HEK293T (cell line): ENCODE results near the gene LRRC57.

ENCODE experiments used
- ARNT ChIP-seq: fragments of 450-650 bp; IDR thresholded peaks from 2 replicates; pipeline ENCODE4 v1.6.1; 2017; ENCODE audit warnings: mild to moderate bottlenecking
- ELF4 ChIP-seq: fragments of 450-650 bp; IDR thresholded peaks from 2 replicates; pipeline ENCODE4 v1.6.1; 2017; ENCODE audit warnings: antibody characterized with exemption
- FOXA1 ChIP-seq: fragments of 450-650 bp; IDR thresholded peaks from 2 replicates; pipeline ENCODE4 v1.6.1; 2016; ENCODE audit warnings: mild to moderate bottlenecking
- FOXM1 ChIP-seq: fragments of 450-650 bp; IDR thresholded peaks from 2 replicates; pipeline ENCODE4 v1.6.1; 2017; ENCODE audit warnings: mild to moderate bottlenecking, borderline replicate concordance
- HDGF ChIP-seq: fragments of 450-650 bp; IDR thresholded peaks from 2 replicates; pipeline ENCODE4 v1.6.1; 2017; ENCODE audit warnings: antibody characterized with exemption, borderline replicate concordance
- L3MBTL2 ChIP-seq: fragments of 450-650 bp; conservative IDR thresholded peaks from 2 replicates; pipeline ENCODE4 v1.6.1; 2016; ENCODE audit warnings: mild to moderate bottlenecking
- NFRKB ChIP-seq: fragments of 450-650 bp; IDR thresholded peaks from 2 replicates; pipeline ENCODE4 v1.6.1; 2016; ENCODE audit warnings: mild to moderate bottlenecking, moderate library complexity
- PKNOX1 ChIP-seq: fragments of 450-650 bp; IDR thresholded peaks from 2 replicates; pipeline ENCODE4 v1.6.1; 2016
- SP1 ChIP-seq: fragments of 450-650 bp; IDR thresholded peaks from 2 replicates; pipeline ENCODE4 v1.6.1; 2017
- ZNF384 ChIP-seq: fragments of 450-650 bp; IDR thresholded peaks from 2 replicates; pipeline ENCODE4 v1.6.1; 2016

- TF ChIP-seq PKNOX1: no peak
- no peak for TF ChIP-seq SP1
- TF ChIP-seq ELF4: no peak
- no peak for TF ChIP-seq L3MBTL2
- no peak for TF ChIP-seq FOXM1
- no peak for TF ChIP-seq HDGF
- TF ChIP-seq FOXA1: no peak
- TF ChIP-seq ZNF384: no peak
- TF ChIP-seq ARNT: no peak
- TF ChIP-seq NFRKB: no peak
These were observed 40.3 kb downstream of the LRRC57 start for GRCh38 chr15:42508263-42508690.
